C1 segment of cervical spinal cord (tissue), 14 donors: Measurements from ENCODE around the gene TMEM60.

Experiments used
- DNase-seq, 14 donors: peaks; one replicate each; lab custom pipeline; 2025; lab: John Stamatoyannopoulos, UW

Gene TMEM60

DNA sequence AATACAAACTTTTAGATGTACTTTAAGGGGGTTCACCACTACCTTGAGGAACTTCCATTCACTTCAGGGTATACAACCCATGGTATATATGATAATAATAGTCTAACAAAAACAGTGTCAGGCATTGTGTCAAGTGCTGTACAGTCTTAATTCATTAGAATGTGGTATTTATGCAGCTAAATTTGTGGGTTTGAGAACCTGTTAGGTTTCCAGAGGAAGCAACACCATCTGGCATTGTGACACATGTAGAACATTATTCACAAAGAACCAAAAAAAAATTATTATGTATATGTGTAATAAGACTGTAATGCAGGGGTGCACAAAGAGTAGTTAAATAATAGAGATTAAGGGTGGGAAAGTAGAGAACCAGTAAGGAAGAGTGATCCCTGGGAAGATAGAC, 26.3 kb downstream of the TMEM60 start:
- no peak for DNase-seq

DNA sequence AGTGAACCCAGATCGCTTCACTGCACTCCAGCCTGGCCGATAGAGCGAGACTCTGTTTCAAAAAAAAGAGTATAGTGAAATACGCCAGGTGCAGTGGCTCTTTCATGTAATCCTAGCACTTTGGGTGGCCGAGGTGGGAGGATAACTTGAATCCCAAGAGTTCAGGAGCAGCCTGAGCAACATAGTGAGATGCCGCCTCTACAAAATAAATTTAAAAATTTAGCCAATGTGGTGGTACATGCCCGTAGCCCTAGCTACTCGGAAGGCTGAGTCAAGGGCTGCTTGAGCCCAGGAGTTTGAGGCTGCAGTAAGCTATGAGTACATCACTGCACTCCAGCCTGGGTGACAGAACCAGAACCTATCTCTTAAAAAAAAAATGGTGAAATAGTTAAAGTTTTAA, 27.9 kb downstream of the TMEM60 start:
- no peak for DNase-seq

DNA sequence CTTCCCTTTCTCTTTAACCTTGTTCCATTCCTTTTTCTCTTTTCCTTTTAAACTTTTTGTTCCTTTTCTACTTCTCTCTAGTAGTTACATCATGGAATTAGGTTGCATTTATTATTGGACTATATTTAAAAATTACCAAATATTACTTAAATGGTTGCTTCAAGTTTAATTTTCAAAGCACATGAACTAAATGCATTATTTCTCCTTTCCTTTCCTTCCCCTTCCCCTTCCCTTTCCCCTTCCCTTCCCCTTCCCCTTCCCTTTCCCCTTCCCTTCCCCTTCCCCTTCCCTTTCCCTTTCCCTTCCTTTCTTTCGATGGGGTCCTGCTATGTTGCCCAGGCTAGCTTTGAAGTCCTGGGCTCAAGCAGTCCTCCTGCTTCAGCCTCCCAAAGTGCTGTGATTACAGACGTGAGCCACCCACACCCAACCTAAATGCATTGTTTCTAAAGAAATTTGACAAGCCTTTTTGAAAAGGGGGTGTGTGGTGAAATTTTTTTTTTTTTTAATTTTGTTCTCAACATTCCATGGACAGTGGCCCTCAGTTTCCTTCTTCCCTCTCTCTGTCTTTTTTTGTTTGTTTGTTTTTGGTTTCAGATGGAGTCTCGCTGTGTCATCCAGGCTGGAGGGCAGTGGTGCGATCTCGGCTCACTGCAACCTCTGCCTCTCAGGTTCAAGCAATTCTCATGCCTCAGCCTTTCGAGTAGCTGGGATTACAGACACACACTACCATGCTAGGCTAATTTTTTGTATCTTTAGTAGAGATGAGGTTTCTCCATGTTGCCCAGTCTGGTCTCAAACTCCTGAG, 31.2 kb downstream of the TMEM60 start:
- no peak for DNase-seq

DNA sequence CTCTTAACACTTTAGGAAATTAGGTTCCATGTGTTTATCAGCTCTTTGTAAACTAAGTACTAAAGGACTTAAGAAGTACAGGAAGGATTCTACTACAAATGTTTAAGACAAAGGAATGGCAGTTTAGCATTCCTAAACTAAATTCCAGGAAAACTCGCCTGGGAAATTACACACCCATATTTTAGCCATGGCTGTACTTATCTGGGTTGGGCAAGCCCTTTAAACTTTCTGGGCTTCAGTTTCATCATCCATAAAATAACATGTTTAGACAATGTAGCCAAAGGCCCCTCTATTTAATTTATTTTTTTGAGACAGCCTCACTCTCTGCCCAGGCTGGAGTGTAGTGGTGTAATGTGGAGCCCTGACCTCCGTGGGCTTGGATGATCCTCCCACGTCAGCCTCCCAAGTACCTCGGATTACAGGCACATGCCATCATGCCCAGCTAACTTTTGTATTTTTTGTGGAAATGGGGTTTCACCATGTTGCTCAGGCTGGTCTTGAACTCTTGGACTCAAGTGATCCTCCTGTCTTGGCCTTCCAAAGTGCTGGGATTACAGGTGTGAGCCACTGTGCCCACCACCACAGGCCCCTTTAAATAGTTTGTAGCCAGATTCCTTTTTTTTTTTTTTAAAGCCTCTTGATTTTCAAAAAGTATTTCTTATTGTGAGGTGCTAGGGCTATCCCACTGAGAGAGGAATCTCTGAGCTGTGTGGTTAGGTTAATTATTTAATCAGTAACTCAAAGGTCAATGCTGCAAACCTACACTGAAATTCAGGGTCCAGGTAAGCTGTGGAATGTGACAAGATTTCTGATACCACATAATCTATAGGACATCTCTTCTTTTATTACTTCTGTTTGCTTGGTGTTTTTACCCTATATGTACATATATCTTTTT, 32.1 kb downstream of the TMEM60 start:
- DNase-seq, result no peak

DNA sequence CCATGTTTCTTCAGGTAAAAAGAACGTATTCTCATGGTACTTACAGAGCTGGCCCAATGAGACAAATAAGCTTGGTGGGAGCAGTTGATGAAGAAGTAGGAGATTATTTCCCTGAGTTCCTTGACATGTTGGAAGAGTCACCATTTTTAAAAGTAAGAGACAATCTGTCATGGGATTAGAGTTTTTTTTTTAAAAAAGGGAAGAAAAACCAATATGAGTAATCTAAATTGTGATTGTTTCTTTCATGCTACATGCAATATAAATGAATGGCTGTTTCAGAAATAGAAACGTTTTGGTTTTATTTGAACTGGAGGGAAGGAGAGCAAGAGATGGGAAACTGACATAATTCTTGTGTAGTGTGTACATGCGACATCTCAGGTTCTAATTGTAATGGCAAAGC, 32.8 kb downstream of the TMEM60 start:
- DNase-seq, result no peak

DNA sequence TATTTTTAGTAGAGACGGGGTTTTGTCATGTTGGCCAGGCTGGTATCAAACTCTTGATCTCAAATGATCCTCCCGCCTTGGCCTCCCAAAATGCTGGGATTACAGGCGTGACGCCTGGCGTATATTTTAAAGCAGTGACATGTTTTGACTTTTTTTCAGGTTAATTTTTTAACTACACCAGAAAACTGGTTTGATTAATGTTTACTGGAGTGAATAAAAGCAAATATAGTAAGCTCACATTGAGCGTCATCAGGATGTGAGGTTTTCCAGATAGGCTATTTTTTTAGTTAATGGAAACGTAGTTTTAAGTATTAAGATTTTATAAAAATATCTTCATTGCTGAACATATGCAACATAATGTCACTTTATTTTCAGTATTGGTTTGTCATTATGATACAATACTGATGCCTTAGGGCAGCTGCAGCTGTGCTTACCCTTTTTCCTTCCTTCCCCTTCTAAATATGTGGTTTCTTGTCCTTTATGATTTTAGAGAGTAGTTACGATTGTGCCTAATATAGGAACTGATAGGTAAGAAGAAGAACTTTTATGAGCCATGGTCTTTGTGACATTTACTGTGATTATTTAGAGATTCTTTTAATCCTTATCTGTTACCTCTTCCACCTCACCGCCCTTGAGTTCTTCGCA, 37.3 kb downstream of the TMEM60 start:
- no peak for DNase-seq

DNA sequence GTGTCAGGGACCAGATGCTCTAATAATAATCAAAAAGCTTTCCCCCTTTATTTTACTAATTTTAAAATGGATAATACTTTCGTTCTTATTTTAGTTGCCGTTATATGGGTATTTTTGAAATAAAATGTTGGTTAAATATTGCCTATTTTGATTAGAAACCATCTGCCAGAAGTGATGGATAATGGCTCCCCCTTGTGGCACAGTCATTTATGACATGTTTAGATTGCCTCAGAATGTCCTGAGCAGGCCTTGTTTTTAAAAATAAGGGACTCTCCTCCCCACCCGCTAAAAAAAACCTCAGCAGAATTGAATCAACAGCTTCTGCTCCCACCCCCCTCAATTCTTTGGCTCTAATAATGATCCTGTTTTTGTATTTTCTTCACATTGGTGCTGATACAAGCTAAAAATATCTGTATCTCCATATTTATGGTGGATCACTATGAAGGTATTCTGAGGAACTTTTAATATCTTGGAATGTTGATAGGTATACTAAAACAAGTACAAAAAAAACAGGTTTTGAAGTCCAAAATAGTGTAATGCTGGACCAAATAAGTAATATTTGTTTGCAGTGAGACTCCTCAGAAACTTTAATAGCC, 38.8 kb downstream of the TMEM60 start:
- peak in 9 of 14 donors; percentile 4 to 67 (median 30) for DNase-seq

DNA sequence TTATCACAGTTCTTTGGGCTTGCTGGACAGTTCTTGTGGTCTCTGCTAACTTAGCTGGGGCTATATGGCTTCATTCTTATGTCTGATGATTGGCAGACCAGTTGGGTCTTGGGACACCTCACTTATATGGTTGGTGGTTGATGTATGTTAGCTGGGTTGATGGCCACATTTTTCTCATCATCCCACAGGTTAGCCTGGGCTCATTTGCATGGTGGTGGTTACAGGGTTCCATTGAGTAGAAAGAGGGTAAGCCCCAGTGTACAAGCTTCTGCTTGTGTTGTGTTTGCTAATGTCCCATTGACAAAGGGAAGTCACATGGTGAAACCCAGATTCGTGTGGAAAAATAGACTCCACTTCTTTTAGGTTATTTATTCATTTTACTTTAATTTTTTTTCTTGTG, 40.6 kb downstream of the TMEM60 start:
- DNase-seq, result no peak

DNA sequence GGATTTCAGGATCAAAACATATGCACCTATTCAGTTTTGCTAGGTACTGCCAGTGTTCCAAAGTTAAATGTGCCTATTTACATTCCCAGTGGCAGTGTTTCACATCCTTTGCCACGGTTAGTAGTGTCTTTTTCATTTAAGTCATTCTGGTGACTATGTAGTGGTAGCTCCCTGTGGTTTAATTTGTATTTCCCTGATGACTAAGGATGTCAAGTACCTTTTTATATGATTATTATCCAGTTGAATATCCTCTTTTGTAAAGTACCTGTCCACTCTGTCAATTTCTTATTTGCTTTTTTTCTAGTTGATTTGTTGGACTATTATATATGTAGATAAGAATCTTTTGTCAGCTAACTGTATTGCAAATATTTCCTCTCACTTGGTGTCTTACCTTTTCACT, 45.1 kb downstream of the TMEM60 start:
- DNase-seq, result no peak

DNA sequence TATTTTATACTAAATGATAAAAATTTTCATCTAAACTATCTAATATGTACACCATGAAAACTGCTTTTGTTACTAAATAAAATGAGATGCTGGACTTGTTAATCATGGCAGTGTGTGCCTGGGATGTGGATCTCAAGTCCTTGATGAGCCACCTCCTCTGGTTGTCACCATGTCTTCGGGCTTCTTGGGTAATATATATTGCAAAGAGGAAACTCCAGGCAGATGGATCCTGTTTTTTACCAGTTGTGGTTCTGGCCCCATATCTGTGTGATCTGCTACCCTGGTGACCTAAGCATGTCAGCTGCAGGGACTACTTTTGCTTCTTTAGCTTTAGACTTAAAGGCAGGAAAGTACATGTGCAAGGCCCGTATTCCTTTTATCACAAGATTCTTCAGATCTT, 46.2 kb downstream of the TMEM60 start:
- DNase-seq, result no peak

DNA sequence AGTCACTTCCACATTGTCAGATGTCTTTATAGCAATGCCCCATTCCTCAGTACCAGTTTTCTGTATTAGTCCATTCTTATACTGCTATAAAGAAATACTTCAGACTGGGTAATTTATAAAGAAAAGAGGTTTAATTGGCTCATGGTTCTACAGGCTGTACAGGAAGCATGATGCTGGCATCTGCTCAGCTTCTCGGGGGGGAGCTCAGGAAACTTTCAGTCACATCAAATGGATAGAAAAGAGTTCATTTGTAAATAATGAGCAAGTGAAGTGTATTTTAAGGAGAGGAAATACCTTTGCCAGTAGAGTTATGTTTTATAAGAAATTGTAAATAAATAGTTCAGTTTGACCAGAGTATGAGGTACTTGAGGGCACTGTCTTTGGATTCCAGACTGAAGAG, 50.5 kb downstream of the TMEM60 start:
- DNase-seq, result no peak

DNA sequence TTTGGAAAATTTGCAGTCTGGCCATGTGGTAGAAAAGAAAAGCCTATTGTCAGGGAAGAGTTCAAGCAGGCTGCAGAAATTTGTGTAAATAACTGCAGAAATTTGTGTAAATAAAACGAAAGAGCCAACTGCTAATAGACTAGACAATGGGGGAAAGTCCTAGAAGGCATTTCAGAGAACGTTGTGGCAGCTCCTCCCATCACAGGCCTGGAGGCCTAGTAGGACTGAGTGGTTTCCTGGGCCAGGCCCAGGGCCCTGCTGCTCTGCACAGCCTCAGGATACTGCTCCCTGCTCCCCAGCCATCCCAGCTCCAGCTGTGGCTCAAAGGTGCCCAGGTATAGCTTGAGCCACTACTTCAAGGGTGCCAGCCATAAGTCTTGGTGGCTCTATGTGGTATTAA, 51.1 kb downstream of the TMEM60 start:
- no peak for DNase-seq

DNA sequence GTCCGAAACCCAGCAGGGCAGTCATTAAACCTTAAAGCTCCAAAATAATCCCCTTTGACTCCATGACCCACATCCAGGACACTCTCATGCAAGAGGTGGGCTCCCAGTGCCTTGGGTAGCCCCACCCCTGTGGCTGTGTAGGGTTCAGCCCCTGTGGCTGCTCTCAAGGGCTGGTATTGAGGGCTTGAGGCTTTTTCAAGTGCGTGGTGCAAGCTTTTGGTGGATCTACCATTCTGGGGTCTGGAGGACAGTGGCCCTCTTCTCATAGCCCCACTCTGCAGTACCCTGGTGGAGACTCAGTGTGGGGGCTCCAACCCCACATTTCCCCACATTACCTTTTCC, 51.4 kb downstream of the TMEM60 start:
- DNase-seq, result no peak

DNA sequence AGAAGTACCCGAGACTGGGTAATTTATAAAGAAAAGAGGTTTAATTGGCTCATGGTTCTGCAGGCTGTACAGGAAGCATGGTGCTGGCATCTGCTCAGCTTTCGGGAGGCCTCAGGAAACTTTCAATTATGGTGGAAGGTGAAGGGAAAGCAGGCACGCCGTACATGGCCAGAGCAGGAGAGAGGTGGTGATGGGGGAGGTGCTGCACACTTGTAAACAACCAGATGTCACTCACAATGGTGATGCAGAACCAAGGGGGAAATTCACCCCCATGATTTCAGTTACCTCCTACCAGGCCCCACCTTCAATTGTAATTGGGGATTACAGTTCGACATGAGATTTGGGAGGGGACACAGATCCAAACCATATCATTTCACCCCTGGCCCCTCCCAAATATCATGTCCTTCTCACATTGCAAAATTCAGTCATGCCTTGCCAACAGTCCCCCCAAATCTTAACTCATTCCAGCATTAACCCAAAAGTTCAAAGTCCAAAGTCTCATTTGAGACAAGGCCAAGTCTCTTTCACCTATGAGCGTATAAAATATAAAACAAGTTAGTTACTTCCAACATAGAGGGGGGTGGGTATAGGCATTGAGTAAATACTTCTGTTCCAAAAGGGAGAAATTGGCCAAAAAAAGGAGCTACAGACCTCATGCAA, 51.9 kb downstream of the TMEM60 start:
- no peak for DNase-seq

DNA sequence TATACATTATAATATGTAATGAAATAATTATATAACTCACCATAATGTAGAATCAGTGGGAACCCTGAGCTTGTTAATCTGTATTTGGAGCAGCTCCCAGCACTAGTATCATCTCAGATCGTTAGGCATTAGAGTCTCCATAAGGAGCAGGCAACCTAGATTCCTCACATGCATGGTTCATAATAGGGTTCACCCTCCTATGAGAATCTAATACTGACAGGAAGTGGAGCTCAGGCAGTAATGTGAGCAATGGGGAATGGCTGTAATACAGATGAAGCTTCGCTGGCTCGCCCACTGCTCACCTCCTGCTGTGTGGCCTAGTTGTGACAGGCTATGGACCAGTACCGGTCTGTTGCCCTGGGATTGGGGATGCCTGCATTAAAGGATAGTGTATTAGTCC, 52.5 kb downstream of the TMEM60 start:
- peak in 1 of 14 donors; percentile 41 for DNase-seq
